Spleen (tissue), 11 donors: ENCODE results near the gene HSD17B2. TPM values are rescaled to one million over a fixed set of nuclear protein-coding genes. Genes with fewer than 3 reads are reported as not detected.

ENCODE experiments used
- DNase-seq: peaks from one replicate; pipeline ENCODE4 v3.0.0-alpha.2; 2020
- H3K27ac ChIP-seq, 8 donors: fragments of 200-600 bp; sonication (generic) in 7 of 8; 1 replicate in 4 of 8; 2 replicates in 4 of 8; pipeline versions ENCODE4 v1.5.0 to v1.8.0; 2016 to 2021; ENCODE audit warnings: inconsistent platforms in 4 of 8, mild to moderate bottlenecking in 4 of 8, moderate library complexity in 1 of 8
- H3K27me3 ChIP-seq, 7 donors: fragments of 200-600 bp; sonication (generic) in 6 of 7; replicated peaks in 1 of 7; 1 replicate in 4 of 7; 2 replicates in 3 of 7; pipeline versions ENCODE4 v1.5.0 to v1.8.0; 2016 to 2021; ENCODE audit warnings: inconsistent platforms in 3 of 7, mild to moderate bottlenecking in 1 of 7
- H3K36me3 ChIP-seq, 6 donors: fragments of 200-600 bp; sonication (generic) in 5 of 6; 1 replicate in 4 of 6; 2 replicates in 2 of 6; pipeline versions ENCODE4 v1.5.0 to v1.8.0; 2016 to 2021; ENCODE audit warnings: inconsistent platforms in 2 of 6
- H3K4me1 ChIP-seq, 6 donors: fragments of 200-600 bp; sonication (generic) in 5 of 6; 1 replicate in 3 of 6; 2 replicates in 3 of 6; pipeline versions ENCODE4 v1.5.0 to v1.8.0; 2016 to 2021; ENCODE audit warnings: inconsistent platforms in 3 of 6
- H3K4me3 ChIP-seq, 8 donors: fragments of 200-600 bp; sonication (generic) in 7 of 8; 1 replicate in 4 of 8; 2 replicates in 4 of 8; pipeline versions ENCODE4 v1.5.0 to v1.8.0; 2016 to 2021; ENCODE audit warnings: inconsistent platforms in 4 of 8, mild to moderate bottlenecking in 4 of 8, moderate library complexity in 2 of 8
- H3K9me3 ChIP-seq, 8 donors: fragments of 200-600 bp; sonication (generic) in 7 of 8; 1 replicate in 4 of 8; 2 replicates in 4 of 8; pipeline versions ENCODE4 v1.5.0 to v1.8.0; 2016 to 2021; ENCODE audit warnings: inconsistent platforms in 4 of 8
- POLR2A ChIP-seq, 3 donors: fragments of 450-650 bp; IDR thresholded peaks; one replicate each; pipeline ENCODE4 v1.5.1; 2017; ENCODE audit warnings: antibody characterized with exemption in 3 of 3, mild to moderate bottlenecking in 1 of 3
- POLR2AphosphoS5 ChIP-seq, 3 donors: sonication (generic); formaldehyde crosslinking; IDR thresholded peaks; one replicate each; pipeline ENCODE4 v1.5.1; 2017; ENCODE audit warnings: antibody characterized with exemption in 3 of 3
- WGBS, 5 donors: extraction: QIAGEN DNeasy Blood & Tissue Kit in 3 of 5; methylation state at CpG; one replicate each; pipeline versions ENCODE4 v1.1.5 to v1.1.7; 2013 to 2018; 5-methylcytosine and 5-hydroxymethylcytosine counted together
- intact Hi-C: fragments of 100-400 bp; cut with DNase I; formaldehyde crosslinking; loops from one replicate; pipeline ENCODE4 v1.15.0; 2023; ENCODE audit warnings: low total_unique reads
- polyA plus RNA-seq, 3 donors: library from polyadenylated mRNA; stranded (reverse); fragments of 200-250 nt; gene quantifications; one replicate each; pipeline ENCODE4 v1.2.1, GENCODE V29; 2013
- total RNA-seq, 7 donors: library from RNA; depleted of rRNA in 3 of 7; stranded (reverse); fragments of >200 nt in 3 of 7; fragmentation: NEBNext Ultra II Directional in 4 of 7; extraction: Animal tissue kit (Norgen Biotek cat#: 25700) in 4 of 7; gene quantifications; one replicate each; pipeline versions ENCODE4 v1.1.0 to v1.2.1, GENCODE V29; 2016 to 2021
- TF ChIP-seq, protein P1 (sequence below), 11 experiments: fragments of 200-600 bp in 7 of 11; fragments of 450-650 bp in 4 of 11; sonication (generic) in 4 of 11; IDR thresholded peaks in 8 of 11; conservative IDR thresholded peaks in 3 of 11; 1 replicate in 7 of 11; 2 replicates in 4 of 11; pipeline versions ENCODE4 v1.4.0 to v1.8.0; 2016 to 2021; ENCODE audit warnings: antibody characterized with exemption in 11 of 11, inconsistent platforms in 4 of 11, mild to moderate bottlenecking in 1 of 11
- donor health status: healthy with polysubstance abuse.
- donor health status: DM: no; HTN: no; CAD: no; lungs with moderate emphysema.
- donor health status: DM: no; HTN: no; CAD: no.
- donor health status: Bipolar disorder and iron deficiency.
- donor health status: healthy.
- donor health status: DM: no; HTN: no; CAD: no.
- donor health status: DM: yes; HTN: yes; CAD: no.

Gene HSD17B2
- total and polyA plus RNA-seq, 10 donors = 0.09 to 0.13 TPM; not detected in 8

- WGBS, 5 donors = 81 to 92% (median 87%) methylated on average over 2 of the region's 2 CpGs
Measured at GRCh38 chr16:82047374-82047773, 12.3 kb downstream of the HSD17B2 start.

DNA sequence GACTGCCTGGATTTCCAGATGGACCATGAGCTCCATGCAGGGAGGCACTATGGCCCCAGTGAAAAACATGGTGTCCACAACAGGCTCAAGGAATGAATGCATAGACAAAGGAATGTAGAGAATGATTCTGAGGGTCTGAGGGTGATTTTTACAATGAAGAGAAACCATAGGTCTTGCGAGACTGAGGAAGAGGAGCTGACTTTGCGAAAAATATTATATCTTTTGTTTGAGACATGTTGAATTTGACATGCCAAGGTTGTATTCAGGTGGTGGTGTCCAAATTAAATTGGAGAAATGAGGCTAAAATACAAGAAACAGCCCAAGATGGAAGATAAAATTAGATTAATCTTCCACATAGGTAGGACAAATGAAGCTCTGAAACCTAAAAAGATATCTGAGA, 12.7 kb downstream of the HSD17B2 start:
- TF ChIP-seq POLR2AphosphoS5 (IDR thresholded peaks at IDR 0.05) (no peak), POLR2A (IDR thresholded peaks at IDR 0.05) (no peak)
- TF ChIP-seq, protein P1, sequence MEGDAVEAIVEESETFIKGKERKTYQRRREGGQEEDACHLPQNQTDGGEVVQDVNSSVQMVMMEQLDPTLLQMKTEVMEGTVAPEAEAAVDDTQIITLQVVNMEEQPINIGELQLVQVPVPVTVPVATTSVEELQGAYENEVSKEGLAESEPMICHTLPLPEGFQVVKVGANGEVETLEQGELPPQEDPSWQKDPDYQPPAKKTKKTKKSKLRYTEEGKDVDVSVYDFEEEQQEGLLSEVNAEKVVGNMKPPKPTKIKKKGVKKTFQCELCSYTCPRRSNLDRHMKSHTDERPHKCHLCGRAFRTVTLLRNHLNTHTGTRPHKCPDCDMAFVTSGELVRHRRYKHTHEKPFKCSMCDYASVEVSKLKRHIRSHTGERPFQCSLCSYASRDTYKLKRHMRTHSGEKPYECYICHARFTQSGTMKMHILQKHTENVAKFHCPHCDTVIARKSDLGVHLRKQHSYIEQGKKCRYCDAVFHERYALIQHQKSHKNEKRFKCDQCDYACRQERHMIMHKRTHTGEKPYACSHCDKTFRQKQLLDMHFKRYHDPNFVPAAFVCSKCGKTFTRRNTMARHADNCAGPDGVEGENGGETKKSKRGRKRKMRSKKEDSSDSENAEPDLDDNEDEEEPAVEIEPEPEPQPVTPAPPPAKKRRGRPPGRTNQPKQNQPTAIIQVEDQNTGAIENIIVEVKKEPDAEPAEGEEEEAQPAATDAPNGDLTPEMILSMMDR (IDR thresholded peaks at IDR 0.05 in 8 of 11, conservative IDR thresholded peaks at IDR 0.05 in 3 of 11) = no peak
- 87 to 95% (median 91%) methylated on average over 2 of the region's 2 CpGs for WGBS, 5 donors
- no peaks in the 10 kb centered on the region for H3K9me3 ChIP-seq
- H3K4me1 ChIP-seq = no peaks in the 10 kb centered on the region
- H3K27me3 ChIP-seq = peaks cover 0 to 61% (median 0%) of the 10 kb centered on the region in 7 donors
- no peaks in the 10 kb centered on the region for H3K36me3 ChIP-seq
- no peak overlapping the region for H3K27ac ChIP-seq
- DNase-seq = no peak
- no peak overlapping the region for H3K4me3 ChIP-seq
- intact Hi-C loops = no loop called here

More at GRCh38 chr16:82047374-82047773, 12.3 kb downstream of the HSD17B2 start:
- H3K4me3 ChIP-seq = no peak overlapping the region
- no peaks in the 10 kb centered on the region for H3K9me3 ChIP-seq
- DNase-seq = no peak
- H3K4me1 ChIP-seq = no peaks in the 10 kb centered on the region
- H3K27me3 ChIP-seq = peaks cover 0 to 61% (median 0%) of the 10 kb centered on the region in 7 donors
- TF ChIP-seq POLR2AphosphoS5 (IDR thresholded peaks at IDR 0.05) (no peak), POLR2A (IDR thresholded peaks at IDR 0.05) (no peak)
- TF ChIP-seq, protein P1 (IDR thresholded peaks at IDR 0.05 in 8 of 11, conservative IDR thresholded peaks at IDR 0.05 in 3 of 11) = no peak
- H3K27ac ChIP-seq = no peak overlapping the region
- no peaks in the 10 kb centered on the region for H3K36me3 ChIP-seq
- intact Hi-C loops = no loop called here

- H3K36me3 ChIP-seq = no peaks in the 10 kb centered on the region
- H3K27me3 ChIP-seq = peaks cover 0 to 67% (median 0%) of the 10 kb centered on the region in 7 donors
- H3K27ac ChIP-seq = no peak overlapping the region
- H3K4me1 ChIP-seq = no peaks in the 10 kb centered on the region
- DNase-seq = no peak
- intact Hi-C loops = no loop called here
- no peak overlapping the region for H3K4me3 ChIP-seq
- 57 to 92% (median 79%) methylated on average over 1 of the region's 1 CpG for WGBS, 5 donors
- TF ChIP-seq POLR2A (IDR thresholded peaks at IDR 0.05) (no peak), POLR2AphosphoS5 (IDR thresholded peaks at IDR 0.05) (no peak)
- TF ChIP-seq, protein P1 (IDR thresholded peaks at IDR 0.05 in 8 of 11, conservative IDR thresholded peaks at IDR 0.05 in 3 of 11) = no peak
- H3K9me3 ChIP-seq = no peaks in the 10 kb centered on the region
Measured at GRCh38 chr16:82049484-82049883, 14.4 kb downstream of the HSD17B2 start.

DNA sequence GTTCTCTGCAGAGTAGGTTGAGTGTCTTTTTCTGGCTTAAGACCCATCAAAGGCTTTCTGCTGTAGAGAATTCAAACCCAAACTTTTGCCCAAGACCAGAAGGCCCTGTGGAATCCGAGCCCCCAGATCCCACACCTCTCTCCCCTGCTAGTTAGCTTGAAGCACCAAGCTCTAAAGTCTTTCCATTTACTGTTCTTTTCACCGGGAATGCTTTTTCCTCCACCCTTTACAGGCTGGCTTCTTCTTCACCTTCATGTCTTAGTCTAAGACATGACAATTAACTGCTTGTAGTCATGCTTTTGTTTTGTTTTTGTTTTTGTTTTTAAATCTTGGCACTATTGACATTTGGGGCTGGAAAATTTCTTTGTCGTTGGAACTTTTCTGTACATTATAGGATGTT, 15.5 kb downstream of the HSD17B2 start:
- no peaks in the 10 kb centered on the region for H3K4me1 ChIP-seq
- no peak for DNase-seq
- intact Hi-C loops = no loop called here
- no peak overlapping the region for H3K4me3 ChIP-seq
- 64 to 81% (median 67%) methylated on average over 3 of the region's 3 CpGs for WGBS, 5 donors
- peaks cover 0 to 65% (median 0%) of the 10 kb centered on the region in 7 donors for H3K27me3 ChIP-seq
- TF ChIP-seq POLR2AphosphoS5 (IDR thresholded peaks at IDR 0.05) (no peak), POLR2A (IDR thresholded peaks at IDR 0.05) (no peak)
- TF ChIP-seq, protein P1 (IDR thresholded peaks at IDR 0.05 in 8 of 11, conservative IDR thresholded peaks at IDR 0.05 in 3 of 11) = no peak
- no peaks in the 10 kb centered on the region for H3K36me3 ChIP-seq
- H3K9me3 ChIP-seq = no peaks in the 10 kb centered on the region
- H3K27ac ChIP-seq = no peak overlapping the region
